ENCODE results near the gene DNAJC17. TPM values are rescaled to one million over a fixed set of nuclear protein-coding genes. Genes with fewer than 3 reads are reported as not detected.

DNAJC17 gene
- total RNA-seq, 1 donor from 2014 or later, result 21.1 TPM

GRCh38 chr15:40838756-40839155 is 31.5 kb upstream of the DNAJC17 start:
- FAIRE-seq (no peak), DNase-seq (ENCODE audit: low read depth) (no peak)
- Histone ChIP-seq H3K36me3 (ENCODE audit: control insufficient read depth, insufficient read depth, low read length) (no peaks in the 10 kb centered on the region), H3K4me3 (ENCODE audit: low read depth, low read length) (no peak overlapping the region), H3K27me3 (ENCODE audit: control insufficient read depth, insufficient read depth, low read length) (no peaks in the 10 kb centered on the region)
- no peak for TF ChIP-seq CTCF (IDR thresholded peaks at IDR 0.05; ENCODE audit: insufficient read depth, low read length, severe bottlenecking)

- no peak for DNase-seq (ENCODE audit: low read depth)
These were observed 28.7 kb upstream of the DNAJC17 start for GRCh38 chr15:40836020-40836419.

GRCh38 chr15:40832903-40833302 is 25.6 kb upstream of the DNAJC17 start:
- no peak for DNase-seq (ENCODE audit: low read depth)
- Histone ChIP-seq H3K27me3 (ENCODE audit: control insufficient read depth, insufficient read depth, low read length) (no peaks in the 10 kb centered on the region), H3K4me3 (ENCODE audit: low read depth, low read length) (no peak overlapping the region), H3K36me3 (ENCODE audit: control insufficient read depth, insufficient read depth, low read length) (no peaks in the 10 kb centered on the region)
- TF ChIP-seq CTCF (IDR thresholded peaks at IDR 0.05; ENCODE audit: insufficient read depth, low read length, severe bottlenecking), result no peak
- no peak for FAIRE-seq

More at GRCh38 chr15:40836020-40836419, 28.7 kb upstream of the DNAJC17 start:
- Histone ChIP-seq H3K4me3 (ENCODE audit: low read depth, low read length) (no peak overlapping the region), H3K27me3 (ENCODE audit: control insufficient read depth, insufficient read depth, low read length) (no peaks in the 10 kb centered on the region), H3K36me3 (ENCODE audit: control insufficient read depth, insufficient read depth, low read length) (no peaks in the 10 kb centered on the region)
- TF ChIP-seq CTCF (IDR thresholded peaks at IDR 0.05; ENCODE audit: insufficient read depth, low read length, severe bottlenecking), result no peak
- FAIRE-seq, result no peak

GRCh38 chr15:40831861-40832260 is 24.6 kb upstream of the DNAJC17 start:
- TF ChIP-seq CTCF (IDR thresholded peaks at IDR 0.05; ENCODE audit: insufficient read depth, low read length, severe bottlenecking), result no peak

GRCh38 chr15:40830884-40831283 is 23.6 kb upstream of the DNAJC17 start:
- no peak for FAIRE-seq
- H3K4me3 ChIP-seq (ENCODE audit: low read depth, low read length), result no peak overlapping the region
- no peak for DNase-seq (ENCODE audit: low read depth)

More at GRCh38 chr15:40831861-40832260, 24.6 kb upstream of the DNAJC17 start:
- Histone ChIP-seq H3K27me3 (ENCODE audit: control insufficient read depth, insufficient read depth, low read length) (no peaks in the 10 kb centered on the region), H3K36me3 (ENCODE audit: control insufficient read depth, insufficient read depth, low read length) (no peaks in the 10 kb centered on the region), H3K4me3 (ENCODE audit: low read depth, low read length) (no peak overlapping the region)
- FAIRE-seq, result no peak
- DNase-seq (ENCODE audit: low read depth), result no peak

More at GRCh38 chr15:40830884-40831283, 23.6 kb upstream of the DNAJC17 start:
- no peak for TF ChIP-seq CTCF (IDR thresholded peaks at IDR 0.05; ENCODE audit: insufficient read depth, low read length, severe bottlenecking)
- no peaks in the 10 kb centered on the region for H3K36me3 ChIP-seq (ENCODE audit: control insufficient read depth, insufficient read depth, low read length)
- H3K27me3 ChIP-seq (ENCODE audit: control insufficient read depth, insufficient read depth, low read length), result no peaks in the 10 kb centered on the region
